ENCODE data around the gene PNMA3.
"Not testable (repeated sequence)": the region's sequence is repeated elsewhere in the genome, so short reads cannot be mapped to it uniquely, and the experiment has no call there.

Gene PNMA3, protein sequence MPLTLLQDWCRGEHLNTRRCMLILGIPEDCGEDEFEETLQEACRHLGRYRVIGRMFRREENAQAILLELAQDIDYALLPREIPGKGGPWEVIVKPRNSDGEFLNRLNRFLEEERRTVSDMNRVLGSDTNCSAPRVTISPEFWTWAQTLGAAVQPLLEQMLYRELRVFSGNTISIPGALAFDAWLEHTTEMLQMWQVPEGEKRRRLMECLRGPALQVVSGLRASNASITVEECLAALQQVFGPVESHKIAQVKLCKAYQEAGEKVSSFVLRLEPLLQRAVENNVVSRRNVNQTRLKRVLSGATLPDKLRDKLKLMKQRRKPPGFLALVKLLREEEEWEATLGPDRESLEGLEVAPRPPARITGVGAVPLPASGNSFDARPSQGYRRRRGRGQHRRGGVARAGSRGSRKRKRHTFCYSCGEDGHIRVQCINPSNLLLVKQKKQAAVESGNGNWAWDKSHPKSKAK

DNA sequence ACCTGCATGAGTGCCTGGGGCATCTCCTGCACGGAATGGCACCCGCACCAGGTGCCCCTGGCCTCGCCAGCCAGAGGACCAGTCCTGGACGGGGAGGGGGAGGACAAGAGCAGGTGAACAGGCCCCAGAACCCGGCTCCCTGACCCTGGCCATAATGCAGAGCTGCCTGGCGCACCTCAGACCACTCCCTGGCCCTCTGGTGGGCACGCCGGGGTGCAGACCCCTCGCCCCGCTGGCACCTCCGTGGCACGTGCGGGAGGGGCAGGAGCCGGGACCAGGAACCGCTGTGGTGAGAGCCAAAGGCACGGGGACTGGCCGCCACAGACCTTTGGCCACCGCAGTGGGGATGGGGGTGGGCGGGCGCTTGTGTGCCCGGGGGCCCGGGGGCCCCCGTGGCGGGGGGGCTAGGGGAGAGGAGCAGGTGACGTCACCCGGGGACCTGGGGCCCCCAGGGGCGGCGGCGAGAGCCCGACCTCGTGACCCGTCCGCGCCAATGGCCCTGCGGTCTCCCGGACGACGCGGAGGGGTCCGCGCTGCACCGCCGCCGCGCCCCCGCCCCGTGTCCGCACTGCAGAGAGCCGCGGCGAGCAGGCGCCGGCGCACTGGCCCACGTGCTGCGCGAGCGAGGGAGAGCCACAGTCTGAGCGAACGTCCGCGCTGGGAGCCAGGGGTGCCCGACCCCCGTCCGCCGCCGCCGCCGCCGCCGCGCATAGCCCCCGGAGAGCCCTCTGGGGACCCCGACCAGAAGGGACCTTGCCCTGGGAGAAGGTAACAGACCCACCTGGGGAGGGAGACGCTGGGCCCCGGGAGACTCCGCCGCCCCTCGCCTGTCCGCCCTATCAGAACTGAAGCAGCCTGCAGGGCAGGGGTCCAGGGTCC, at the start of gene PNMA3:
Gene PNMA3, plus strand, starts transcription at position 600 of the 879 bp plus-strand sequence. CDS start 586 bp downstream, outside the sequence.
- DNase-seq (ENCODE audit: low read depth) = no peak

DNA sequence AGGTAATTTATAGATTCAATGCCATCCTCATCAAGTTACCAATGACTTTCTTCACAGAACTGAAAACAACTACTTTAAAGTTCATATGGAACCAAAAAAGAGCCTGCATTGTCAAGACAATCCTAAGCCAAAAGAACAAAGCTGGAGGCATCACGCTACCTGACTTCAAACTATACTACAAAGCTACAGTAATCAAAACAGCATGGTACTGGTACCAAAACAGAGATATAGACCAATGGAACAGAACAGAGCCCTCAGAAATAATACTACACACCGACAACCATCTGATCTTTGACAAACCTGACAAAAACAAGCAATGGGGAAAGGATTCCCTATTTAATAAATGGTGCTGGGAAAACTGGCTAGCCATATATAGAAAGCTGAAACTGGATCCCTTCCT, 39.1 kb upstream of the PNMA3 start:
- not testable (repeated sequence) for DNase-seq (ENCODE audit: low read depth)

DNA sequence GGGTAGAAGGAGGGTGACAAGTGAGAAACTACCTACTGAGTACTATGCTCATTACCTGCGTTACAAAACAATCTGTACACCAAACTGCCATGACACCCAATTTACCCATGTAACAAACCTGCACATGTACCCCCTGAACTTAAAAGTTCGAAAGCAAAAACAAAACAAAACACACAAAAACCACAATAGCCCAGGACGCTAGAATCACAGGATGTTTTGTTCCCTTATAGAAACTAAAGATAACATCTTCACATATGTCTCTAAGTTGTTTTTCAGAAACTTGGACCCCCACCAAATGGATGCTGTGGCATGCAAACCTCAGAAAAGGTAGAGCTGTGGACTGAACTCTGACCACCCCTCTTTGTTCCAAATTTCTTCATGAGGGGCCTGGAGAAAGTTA, 37.1 kb upstream of the PNMA3 start:
- no peak for DNase-seq (ENCODE audit: low read depth)

GRCh38 chrX:153026501-153026900, 29.8 kb upstream of the PNMA3 start:
- DNase-seq (ENCODE audit: low read depth) = not testable (repeated sequence)

GRCh38 chrX:153028487-153028886, 27.8 kb upstream of the PNMA3 start:
- DNase-seq (ENCODE audit: low read depth) = not testable (repeated sequence)

DNA sequence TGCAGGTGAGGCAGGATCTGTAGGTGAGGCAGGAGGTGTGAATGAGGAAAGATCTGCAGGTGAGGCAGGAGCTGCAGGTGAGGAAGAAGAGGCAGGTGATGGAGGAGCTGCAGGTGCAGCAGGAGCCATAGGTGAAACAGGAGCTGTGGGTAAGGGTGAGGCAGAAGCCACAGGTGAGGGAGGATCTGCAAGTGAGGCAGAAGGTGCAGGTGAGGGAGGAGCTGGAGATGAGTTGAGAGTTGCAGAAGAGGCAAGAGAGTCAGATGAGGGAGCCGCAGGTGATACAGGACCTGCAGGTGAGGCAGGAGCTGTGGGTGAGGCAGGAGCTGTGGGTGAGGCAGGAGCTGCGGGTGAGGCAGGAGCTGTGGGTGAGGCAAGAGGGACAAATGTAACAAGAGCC, 27.1 kb upstream of the PNMA3 start:
- DNase-seq (ENCODE audit: low read depth) = no peak

GRCh38 chrX:153029875-153030274, 26.4 kb upstream of the PNMA3 start:
- no peak for DNase-seq (ENCODE audit: low read depth)

- no peak for DNase-seq (ENCODE audit: low read depth)
These were observed 25.5 kb upstream of the PNMA3 start for GRCh38 chrX:153030801-153031200.

DNA sequence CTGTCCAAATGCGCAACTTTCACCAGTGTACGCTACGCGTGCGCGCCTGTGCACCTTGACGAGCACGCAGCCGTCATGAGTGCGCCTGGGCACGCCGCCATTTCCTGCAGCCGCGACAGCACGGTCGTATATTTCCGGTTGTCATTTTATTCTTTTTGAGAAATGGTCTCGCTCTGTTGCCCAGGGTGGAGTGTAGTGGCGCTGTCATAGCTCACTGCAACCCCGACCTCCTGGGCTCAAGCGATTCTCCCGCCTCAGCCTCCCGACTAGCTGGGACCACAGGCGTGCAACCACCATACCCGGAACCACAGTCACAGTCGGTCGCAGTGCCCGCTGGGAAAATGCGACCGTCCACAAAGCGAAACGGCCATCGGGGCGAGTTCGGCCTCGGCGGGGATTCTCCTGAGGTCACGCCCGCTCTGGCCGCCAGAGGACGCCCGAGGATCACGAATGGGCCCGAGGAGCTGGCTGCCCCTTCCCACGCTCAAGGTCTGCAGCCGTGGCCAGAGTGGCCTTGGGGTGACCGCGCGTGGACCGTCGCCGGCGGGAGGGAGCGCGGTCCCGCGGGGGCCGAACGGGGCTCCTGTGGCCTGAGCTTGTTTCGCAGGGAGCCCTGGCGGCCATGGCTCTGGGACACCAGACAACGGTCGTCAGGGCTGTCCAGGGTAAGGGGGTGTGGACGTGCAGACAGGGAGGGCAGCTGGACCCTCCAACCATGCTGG, 23.7 kb upstream of the PNMA3 start:
- peak; percentile 38 for DNase-seq (ENCODE audit: low read depth)

- no peak for DNase-seq (ENCODE audit: low read depth)
These were observed 7.2 kb upstream of the PNMA3 start for GRCh38 chrX:153049093-153049492.

DNA sequence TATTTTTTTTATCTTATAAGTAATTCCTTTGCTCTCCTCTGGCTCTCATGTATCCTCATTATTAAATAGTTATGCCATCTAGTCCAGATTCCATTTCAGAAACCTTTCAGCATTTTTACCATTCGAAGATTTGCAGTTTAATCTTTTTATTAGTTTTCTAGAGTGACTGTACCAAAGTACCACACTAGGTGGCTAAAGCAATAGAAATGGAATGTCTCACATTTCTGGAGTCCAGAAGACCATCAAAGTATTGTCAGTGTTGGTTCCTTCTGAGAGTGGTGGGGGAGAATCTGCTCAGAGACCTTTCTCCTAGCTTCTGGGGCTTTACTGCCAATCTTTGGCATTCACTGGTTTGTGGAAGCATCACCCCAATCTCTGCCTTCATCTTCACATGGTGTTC, 3.7 kb upstream of the PNMA3 start:
- DNase-seq (ENCODE audit: low read depth) = no peak

DNA sequence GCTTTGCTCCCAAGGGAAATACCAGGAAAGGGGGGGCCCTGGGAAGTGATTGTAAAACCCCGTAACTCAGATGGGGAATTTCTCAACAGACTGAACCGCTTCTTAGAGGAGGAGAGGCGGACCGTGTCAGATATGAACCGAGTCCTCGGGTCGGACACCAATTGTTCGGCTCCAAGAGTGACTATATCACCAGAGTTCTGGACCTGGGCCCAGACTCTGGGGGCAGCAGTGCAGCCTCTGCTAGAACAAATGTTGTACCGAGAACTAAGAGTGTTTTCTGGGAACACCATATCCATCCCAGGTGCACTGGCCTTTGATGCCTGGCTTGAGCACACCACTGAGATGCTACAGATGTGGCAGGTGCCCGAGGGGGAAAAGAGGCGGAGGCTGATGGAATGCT, 1.0 kb downstream of the PNMA3 start:
- no peak for DNase-seq (ENCODE audit: low read depth)

DNA sequence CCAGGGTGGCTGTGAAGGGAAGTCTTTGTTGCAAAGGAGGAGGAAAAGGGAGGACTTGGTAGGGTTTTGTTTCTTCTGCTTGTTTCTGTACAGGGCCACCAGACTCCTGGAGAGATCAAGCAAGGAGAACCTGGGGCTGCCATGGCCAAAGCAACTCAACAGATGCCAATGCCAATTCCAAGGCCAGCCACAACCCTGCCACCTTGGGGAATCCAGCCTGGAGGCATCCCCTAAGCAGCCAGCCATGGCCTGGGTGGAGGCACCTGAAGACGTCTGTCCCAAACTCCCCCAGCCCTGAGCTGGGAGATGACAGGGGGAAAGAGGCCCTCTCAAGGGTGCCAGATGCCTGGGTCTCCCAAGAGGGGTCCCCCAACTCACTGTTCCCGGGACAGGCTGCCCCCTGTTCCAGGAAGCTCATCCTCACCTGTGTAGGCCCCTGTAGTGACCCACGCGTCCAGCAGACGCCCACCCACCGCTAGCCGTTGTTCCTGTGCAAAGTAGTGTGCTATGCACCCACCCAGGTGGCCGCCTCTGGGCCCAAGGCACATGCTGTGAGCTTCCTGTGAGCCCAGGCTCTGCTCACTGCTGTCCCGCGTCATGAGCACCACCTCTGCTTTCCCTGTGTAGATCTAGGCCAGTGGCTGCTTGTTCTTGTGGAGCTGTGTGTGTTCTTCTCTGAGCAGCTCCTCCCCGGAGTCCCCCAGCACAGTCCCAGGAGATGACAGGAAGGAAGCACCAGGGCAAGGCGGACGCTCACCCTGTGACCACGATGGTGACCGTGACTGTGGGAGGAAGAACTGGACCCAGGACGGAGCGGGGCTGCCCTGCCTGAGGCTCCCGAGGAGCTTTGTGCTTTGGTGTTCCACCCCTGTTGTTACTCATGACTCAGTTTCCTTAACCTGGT, 3.2 kb downstream of the PNMA3 start:
- no peak for DNase-seq (ENCODE audit: low read depth)

GRCh38 chrX:153060095-153060445, 3.8 kb downstream of the PNMA3 start:
- no peak for DNase-seq (ENCODE audit: low read depth)

DNA sequence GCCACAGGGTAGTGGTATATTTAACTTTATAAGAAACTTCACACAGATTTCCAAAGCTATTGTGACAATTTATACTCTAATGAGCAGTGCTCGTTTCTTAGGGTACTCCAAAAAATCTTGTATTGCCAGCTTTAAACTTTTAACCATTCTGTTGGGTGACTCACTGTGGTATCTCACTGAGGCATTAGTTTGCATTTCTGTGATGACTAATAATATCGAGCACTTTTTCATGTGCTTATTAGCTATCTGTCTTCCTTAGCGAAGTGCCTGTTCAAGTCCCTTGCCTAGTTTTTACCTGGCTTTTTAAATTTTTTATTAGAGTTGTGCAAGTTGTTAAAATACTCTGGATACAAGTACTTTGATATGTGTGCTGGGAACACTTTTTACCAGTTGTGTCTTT, 5.5 kb downstream of the PNMA3 start:
- no peak for DNase-seq (ENCODE audit: low read depth)

DNA sequence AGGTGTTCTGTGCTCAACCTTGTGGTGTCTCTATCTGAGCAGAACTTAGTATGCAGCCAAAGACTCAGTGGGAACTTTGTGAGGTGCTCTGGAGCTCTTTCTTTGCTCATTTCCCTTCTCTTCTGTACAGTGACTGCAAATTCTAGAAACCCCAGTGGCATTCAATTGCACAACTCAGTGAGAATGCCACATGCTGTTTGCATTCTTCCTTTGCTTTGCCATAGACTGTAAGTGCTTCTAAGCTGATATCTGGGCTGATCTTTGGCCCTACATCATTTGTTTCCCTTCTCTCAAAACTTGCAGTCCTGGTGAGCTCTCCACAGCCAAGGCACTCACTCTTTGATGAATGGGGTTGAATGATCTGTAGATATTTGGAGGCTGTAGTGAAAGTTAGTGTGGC, 7.0 kb downstream of the PNMA3 start:
- DNase-seq (ENCODE audit: low read depth) = no peak

- no peak for DNase-seq (ENCODE audit: low read depth)
These were observed 7.8 kb downstream of the PNMA3 start for GRCh38 chrX:153064061-153064460.

GRCh38 chrX:153065389-153065788, 9.1 kb downstream of the PNMA3 start:
- DNase-seq (ENCODE audit: low read depth) = no peak

- not testable (repeated sequence) for DNase-seq (ENCODE audit: low read depth)
These were observed 10.1 kb downstream of the PNMA3 start for GRCh38 chrX:153066402-153066801.

GRCh38 chrX:153071909-153072583, 15.8 kb downstream of the PNMA3 start, which contains the start of gene PNMA6A:
TSS of gene PNMA6A (plus strand) at chrX:153072454. CDS start at chrX:153073063, 609 bp downstream.
- DNase-seq (ENCODE audit: low read depth) = not testable (repeated sequence)

DNA sequence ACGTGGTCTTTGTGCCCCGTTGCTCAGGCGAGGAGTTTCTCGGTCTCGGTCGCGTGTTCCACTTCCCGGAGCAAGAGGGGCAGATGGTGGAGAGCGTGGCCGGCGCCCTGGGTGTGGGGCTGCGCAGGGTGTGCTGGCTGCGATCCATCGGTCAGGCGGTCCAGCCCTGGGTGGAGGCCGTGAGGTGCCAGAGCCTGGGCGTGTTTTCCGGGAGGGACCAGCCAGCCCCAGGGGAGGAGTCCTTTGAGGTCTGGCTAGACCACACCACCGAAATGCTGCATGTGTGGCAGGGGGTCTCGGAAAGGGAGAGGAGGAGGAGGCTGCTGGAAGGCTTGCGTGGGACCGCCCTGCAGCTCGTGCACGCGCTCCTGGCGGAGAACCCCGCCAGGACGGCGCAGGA, 17.1 kb downstream of the PNMA3 start:
- not testable (repeated sequence) for DNase-seq (ENCODE audit: low read depth)

All from stimulated activated CD8-positive, alpha-beta memory T cell treated with anti-CD3 and anti-CD28 coated beads, Interleukin-4, amount 100 ng/mL, for 24 hours (primary cell).